Hepatocyte (in vitro differentiated cells): ENCODE results near the gene ROR2. TPM values are rescaled to one million over a fixed set of nuclear protein-coding genes. Genes with fewer than 3 reads are reported as not detected.

Source experiments
- DNase-seq: peaks from one replicate; pipeline ENCODE4 v3.0.0-alpha.2; 2016; ENCODE audit warnings: low spot score
- H2AFZ ChIP-seq: fragments of 200-600 bp; sonication (generic); 2 replicates; pipeline ENCODE4 v1.6.0; 2016; ENCODE audit warnings: antibody characterized with exemption, mild to moderate bottlenecking
- H3K27ac ChIP-seq: fragments of 200-600 bp; sonication (generic); 2 replicates; pipeline ENCODE4 v1.5.1; 2016; ENCODE audit warnings: mild to moderate bottlenecking
- H3K27me3 ChIP-seq: fragments of 200-600 bp; sonication (generic); 2 replicates; pipeline ENCODE4 v1.6.1; 2016
- H3K36me3 ChIP-seq: fragments of 200-600 bp; sonication (generic); replicated peaks from 2 replicates; pipeline ENCODE4 v1.5.1; 2016; ENCODE audit warnings: low read depth; ENCODE audit not compliant: insufficient read depth
- H3K4me1 ChIP-seq: fragments of 200-600 bp; sonication (generic); 2 replicates; pipeline ENCODE4 v1.5.1; 2016; ENCODE audit warnings: mild to moderate bottlenecking, moderate library complexity; ENCODE audit not compliant: insufficient read depth
- H3K4me2 ChIP-seq: fragments of 200-600 bp; sonication (generic); 2 replicates; pipeline ENCODE4 v1.6.0; 2016
- H3K4me3 ChIP-seq: fragments of 200-600 bp; sonication (generic); 2 replicates; pipeline ENCODE4 v1.5.1; 2016; ENCODE audit warnings: mild to moderate bottlenecking
- H3K79me2 ChIP-seq: fragments of 200-600 bp; sonication (generic); 2 replicates; pipeline ENCODE4 v1.6.0; 2017; ENCODE audit warnings: mild to moderate bottlenecking
- H3K9me2 ChIP-seq: fragments of 200-600 bp; sonication (generic); replicated peaks from 2 replicates; pipeline ENCODE4 v1.6.0; 2017; ENCODE audit warnings: mild to moderate bottlenecking; ENCODE audit not compliant: insufficient read depth
- H3K9me3 ChIP-seq: fragments of 200-600 bp; sonication (generic); 2 replicates; pipeline ENCODE4 v1.5.1; 2016; ENCODE audit warnings: low read depth, mild to moderate bottlenecking
- H4K20me1 ChIP-seq: fragments of 200-600 bp; sonication (generic); 2 replicates; pipeline ENCODE4 v1.6.0; 2016; ENCODE audit warnings: mild to moderate bottlenecking; ENCODE audit not compliant: insufficient read depth, poor library complexity, severe bottlenecking
- CTCF ChIP-seq: fragments of 200-600 bp; sonication (generic); IDR thresholded peaks from 2 replicates; pipeline ENCODE4 v1.5.1; 2016; ENCODE audit warnings: antibody characterized with exemption, mild to moderate bottlenecking; ENCODE audit not compliant: poor library complexity
- EZH2 ChIP-seq: fragments of 200-600 bp; sonication (generic); IDR thresholded peaks from 2 replicates; pipeline ENCODE4 v1.6.1; 2016; ENCODE audit warnings: antibody characterized with exemption, mild to moderate bottlenecking, borderline replicate concordance
- EZH2phosphoT487 ChIP-seq: fragments of 200-600 bp; sonication (generic); IDR thresholded peaks from one replicate; pipeline ENCODE4 v1.6.1; 2018; ENCODE audit warnings: antibody characterized with exemption, mild to moderate bottlenecking, low read depth, moderate library complexity; ENCODE audit not compliant: unreplicated experiment, severe bottlenecking
- WGBS: methylation state at CpG from one replicate; pipeline ENCODE4 v1.1.6; 2016; ENCODE audit warnings: low lambda C conversion rate; ENCODE audit errors: missing lambda C conversion rate; 5-methylcytosine and 5-hydroxymethylcytosine counted together
- polyA plus RNA-seq: library from polyadenylated mRNA; unstranded; fragments of >200 nt; fragmentation: Nextera tagmentation; extraction: Ambion mirVana; gene quantifications from 2 replicates; pipeline ENCODE4 v1.2.1, GENCODE V29; 2016
- total RNA-seq: library from RNA; depleted of rRNA; stranded (reverse); fragments of >200 nt; gene quantifications from 2 replicates; pipeline ENCODE4 v1.2.3, GENCODE V29; 2014

The ROR2 gene
- total and polyA plus RNA-seq, 2 experiments from 2014 or later: 25.6 to 29.5 TPM

DNA sequence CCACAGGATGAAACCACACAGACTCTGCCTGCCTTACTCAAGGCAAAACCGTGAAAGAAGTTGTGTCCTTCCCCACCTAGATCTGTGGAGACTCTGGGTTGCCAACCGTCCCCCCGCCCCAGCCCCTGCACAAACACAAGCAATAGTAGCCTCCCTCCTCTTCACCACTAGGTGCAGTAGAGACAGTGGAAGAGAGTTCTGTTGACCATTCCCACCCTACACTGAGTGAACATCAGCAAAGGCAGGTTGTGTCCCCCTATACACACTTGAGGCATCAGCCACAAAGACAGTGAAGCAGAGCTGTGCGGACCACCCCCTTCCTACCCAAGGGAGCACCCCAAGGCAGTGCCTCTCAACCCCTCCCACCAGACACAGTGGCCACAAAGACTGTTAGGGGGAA, 302.7 kb downstream of the ROR2 start:
- Histone ChIP-seq H4K20me1 (no peaks in the 10 kb centered on the region), H3K4me2 (no peak overlapping the region), H3K27me3 (no peaks in the 10 kb centered on the region), H2AFZ (no peak overlapping the region), H3K36me3 (no peaks in the 10 kb centered on the region), H3K4me3 (no peak overlapping the region), H3K9me2 (no peaks in the 10 kb centered on the region), H3K9me3 (no peaks in the 10 kb centered on the region), H3K4me1 (no peaks in the 10 kb centered on the region), H3K27ac (no peak overlapping the region), H3K79me2 (no peaks in the 10 kb centered on the region)
- WGBS: 93% methylated on average over 4 of the region's 4 CpGs
- no peak for TF ChIP-seq EZH2phosphoT487
- no peak for DNase-seq

GRCh38 chr9:91646702-91647101, 303.3 kb downstream of the ROR2 start:
- Histone ChIP-seq H3K27ac (no peak overlapping the region), H2AFZ (no peak overlapping the region), H3K9me2 (no peaks in the 10 kb centered on the region), H3K4me2 (no peak overlapping the region), H3K27me3 (no peaks in the 10 kb centered on the region), H3K79me2 (no peaks in the 10 kb centered on the region), H3K36me3 (no peaks in the 10 kb centered on the region), H3K4me3 (no peak overlapping the region), H3K9me3 (no peaks in the 10 kb centered on the region), H3K4me1 (no peaks in the 10 kb centered on the region), H4K20me1 (no peaks in the 10 kb centered on the region)
- WGBS: 97% methylated on average over 1 of the region's 1 CpG
- TF ChIP-seq EZH2 (no peak), CTCF (no peak), EZH2phosphoT487 (no peak)
- no peak for DNase-seq

DNA sequence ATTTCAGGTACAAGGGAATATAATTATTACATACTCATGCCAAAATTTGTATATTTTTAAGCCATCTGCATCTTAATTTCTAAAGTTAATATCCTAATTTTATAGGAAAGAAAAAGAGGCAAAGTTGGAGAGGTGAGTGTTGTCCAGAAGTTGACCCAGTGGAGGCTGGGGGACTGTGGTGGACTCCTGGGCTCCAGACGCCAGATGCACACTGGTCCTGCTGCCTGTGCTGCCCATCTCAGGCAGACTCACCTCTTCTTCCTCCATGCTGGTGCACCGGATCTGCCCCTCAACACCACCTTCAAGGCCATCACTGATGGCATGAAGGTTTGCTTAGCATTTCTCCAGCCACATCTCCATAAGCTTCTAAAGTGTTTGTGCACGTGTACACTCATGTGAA, 305.6 kb downstream of the ROR2 start:
- H3K27me3 ChIP-seq: no peaks in the 10 kb centered on the region
- WGBS: 95% methylated on average over 3 of the region's 3 CpGs
- no peak overlapping the region for H3K27ac ChIP-seq
- H2AFZ ChIP-seq: no peak overlapping the region
- no peaks in the 10 kb centered on the region for H4K20me1 ChIP-seq
- no peak overlapping the region for H3K4me2 ChIP-seq
- H3K79me2 ChIP-seq: no peaks in the 10 kb centered on the region
- no peak overlapping the region for H3K4me3 ChIP-seq
- DNase-seq: no peak
- H3K9me2 ChIP-seq: no peaks in the 10 kb centered on the region
- H3K4me1 ChIP-seq: no peaks in the 10 kb centered on the region
- TF ChIP-seq EZH2phosphoT487 (no peak), EZH2 (no peak), CTCF (no peak)
- no peaks in the 10 kb centered on the region for H3K36me3 ChIP-seq
- no peaks in the 10 kb centered on the region for H3K9me3 ChIP-seq

DNA sequence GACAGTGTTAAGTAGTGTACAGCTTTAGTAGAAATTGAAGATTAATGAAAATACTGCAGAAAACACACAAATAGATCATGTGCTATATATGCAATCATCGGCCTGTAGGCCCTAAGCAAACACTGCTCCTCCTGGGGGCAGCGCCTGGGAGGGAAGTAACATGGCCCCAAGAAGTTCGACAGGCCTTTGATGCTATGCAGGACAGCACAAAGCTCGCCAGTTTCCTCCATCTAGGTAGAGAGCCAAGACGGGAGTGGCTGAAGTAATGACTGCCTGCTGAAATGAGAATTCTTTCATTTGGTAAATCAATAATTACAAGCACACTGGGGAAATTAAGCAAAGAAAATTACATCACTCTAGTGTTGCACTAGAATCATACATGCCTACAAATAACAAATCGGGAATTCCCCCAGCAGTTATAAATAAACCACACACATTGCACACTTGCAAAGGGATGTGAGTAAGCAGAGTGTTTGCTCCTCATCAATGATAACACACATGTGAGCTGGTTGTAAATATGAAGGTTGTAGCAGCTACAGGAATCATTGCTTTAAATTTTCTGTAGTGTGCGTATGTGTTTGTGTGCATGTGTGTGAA, 306.4 kb downstream of the ROR2 start:
- Histone ChIP-seq H2AFZ (no peak overlapping the region), H3K4me3 (no peak overlapping the region), H4K20me1 (no peaks in the 10 kb centered on the region), H3K9me3 (no peaks in the 10 kb centered on the region), H3K9me2 (no peaks in the 10 kb centered on the region), H3K79me2 (no peaks in the 10 kb centered on the region), H3K27ac (no peak overlapping the region), H3K27me3 (no peaks in the 10 kb centered on the region), H3K4me2 (no peak overlapping the region), H3K4me1 (no peaks in the 10 kb centered on the region), H3K36me3 (no peaks in the 10 kb centered on the region)
- 50% methylated on average over 7 of the region's 7 CpGs for WGBS
- no peak for DNase-seq
- TF ChIP-seq EZH2 (no peak), EZH2phosphoT487 (no peak), CTCF (no peak)
